ENCODE measurements around the gene EXOC1L.
A peak's percentile ranks its signal among the peaks of the same experiment; 100 is the strongest.
"Not testable (repeated sequence)": the region's sequence is repeated elsewhere in the genome, so short reads cannot be mapped to it uniquely, and the experiment has no call there.

Gene EXOC1L

DNA sequence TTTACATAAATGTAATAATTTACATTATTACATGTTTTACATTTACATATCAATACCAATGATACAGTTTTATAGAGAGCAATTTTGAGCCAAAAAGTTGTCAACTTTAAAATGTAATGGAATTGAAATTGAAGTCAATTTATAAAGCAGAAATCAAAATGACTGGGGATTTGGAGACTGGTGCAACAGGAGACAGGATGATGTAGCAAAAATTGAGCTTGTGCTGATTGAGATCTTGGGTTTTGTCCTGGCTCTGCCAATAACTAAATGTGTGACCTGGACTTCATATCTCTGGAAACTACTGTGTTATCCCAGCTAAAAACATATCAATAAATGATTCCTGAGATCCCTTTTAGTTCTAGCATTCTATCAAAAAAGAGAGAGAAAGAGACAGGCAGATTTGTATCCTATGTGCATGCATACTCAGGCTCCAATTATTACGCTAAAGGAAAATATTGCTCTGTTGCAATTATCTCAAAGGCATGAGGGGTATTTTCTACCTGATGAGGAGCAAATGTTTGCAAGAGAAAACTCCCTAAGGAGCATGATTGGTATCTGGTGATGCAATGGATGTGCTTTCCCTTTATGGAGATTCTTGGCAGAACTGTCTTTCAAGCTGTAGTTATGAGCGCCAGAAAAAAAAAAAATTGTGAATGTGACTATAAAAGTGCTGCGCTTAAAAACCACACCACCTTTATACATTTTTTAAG lies 14.7 kb downstream of the EXOC1L start:
- DNase-seq (ENCODE audit: low read depth, low spot score), result no peak
- Histone ChIP-seq H3K4me3 (ENCODE audit: low read length) (no peak overlapping the region), H3K36me3 (ENCODE audit: control insufficient read depth, insufficient read depth, low read length) (no peaks in the 10 kb centered on the region), H3K9me3 (ENCODE audit: control insufficient read depth, insufficient read depth, low read length) (no peaks in the 10 kb centered on the region), H3K4me1 (ENCODE audit: control insufficient read depth, insufficient read depth, low read length) (no peaks in the 10 kb centered on the region), H3K27me3 (ENCODE audit: control insufficient read depth, insufficient read depth, low read length) (no peaks in the 10 kb centered on the region), H3K27ac (ENCODE audit: low read length) (no peak overlapping the region)
- no CpG with 5 or more reads among the region's 3 CpGs for WGBS (ENCODE audit: insufficient coverage, insufficient read length)

- Histone ChIP-seq H3K27me3 (ENCODE audit: control insufficient read depth, insufficient read depth, low read length) (no peaks in the 10 kb centered on the region), H3K36me3 (ENCODE audit: control insufficient read depth, insufficient read depth, low read length) (no peaks in the 10 kb centered on the region), H3K27ac (ENCODE audit: low read length) (no peak overlapping the region), H3K4me3 (ENCODE audit: low read length) (no peak overlapping the region), H3K4me1 (ENCODE audit: control insufficient read depth, insufficient read depth, low read length) (0 out of 2 replicates have a peak, but pooled peaks cover 1% of the 10 kb centered on the region), H3K9me3 (ENCODE audit: control insufficient read depth, insufficient read depth, low read length) (no peaks in the 10 kb centered on the region)
- no peak for DNase-seq (ENCODE audit: low read depth, low spot score)
- WGBS (ENCODE audit: insufficient coverage, insufficient read length), result no CpG with 5 or more reads among the region's 1 CpG
Measured at GRCh38 chr4:55837903-55838302, 18.3 kb downstream of the EXOC1L start.

DNA sequence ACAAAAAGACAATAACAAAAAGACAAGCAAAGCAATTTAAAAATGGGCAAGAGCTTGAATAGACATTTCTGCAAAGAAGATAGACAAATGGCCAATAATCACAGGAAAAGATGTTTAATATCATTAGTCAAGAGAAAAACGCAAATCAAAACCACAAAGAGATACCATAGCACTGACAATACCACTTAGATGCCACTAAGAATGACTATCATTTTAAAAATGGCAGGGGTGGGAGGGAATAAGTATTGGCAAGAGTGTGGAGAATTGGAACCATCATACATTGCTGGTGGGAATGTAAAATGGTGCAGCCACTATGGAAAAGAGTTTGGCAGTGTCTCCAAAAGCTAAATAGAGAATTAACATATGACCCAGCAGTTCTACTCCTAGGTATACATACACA lies 18.8 kb downstream of the EXOC1L start:
- Histone ChIP-seq H3K4me3 (ENCODE audit: low read length) (no peak overlapping the region), H3K9me3 (ENCODE audit: control insufficient read depth, insufficient read depth, low read length) (no peaks in the 10 kb centered on the region), H3K36me3 (ENCODE audit: control insufficient read depth, insufficient read depth, low read length) (no peaks in the 10 kb centered on the region), H3K27ac (ENCODE audit: low read length) (no peak overlapping the region), H3K4me1 (ENCODE audit: control insufficient read depth, insufficient read depth, low read length) (0 out of 2 replicates have a peak, but pooled peaks cover 1% of the 10 kb centered on the region), H3K27me3 (ENCODE audit: control insufficient read depth, insufficient read depth, low read length) (no peaks in the 10 kb centered on the region)
- DNase-seq (ENCODE audit: low read depth, low spot score), result no peak
- no CpG with 5 or more reads among the region's 1 CpG for WGBS (ENCODE audit: insufficient coverage, insufficient read length)

- no peaks in the 10 kb centered on the region for H3K9me3 ChIP-seq (ENCODE audit: control insufficient read depth, insufficient read depth, low read length)
- 0 out of 2 replicates have a peak, but pooled peaks cover 1% of the 10 kb centered on the region for H3K4me1 ChIP-seq (ENCODE audit: control insufficient read depth, insufficient read depth, low read length)
- no peaks in the 10 kb centered on the region for H3K36me3 ChIP-seq (ENCODE audit: control insufficient read depth, insufficient read depth, low read length)
- H3K4me3 ChIP-seq (ENCODE audit: low read length), result no peak overlapping the region
- H3K27ac ChIP-seq (ENCODE audit: low read length), result no peak overlapping the region
- DNase-seq (ENCODE audit: low read depth, low spot score), result no peak
- H3K27me3 ChIP-seq (ENCODE audit: control insufficient read depth, insufficient read depth, low read length), result no peaks in the 10 kb centered on the region
Measured at GRCh38 chr4:55838952-55839351, 19.4 kb downstream of the EXOC1L start.

GRCh38 chr4:55840956-55841355 lies 21.4 kb downstream of the EXOC1L start:
- WGBS (ENCODE audit: insufficient coverage, insufficient read length), result no CpG with 5 or more reads among the region's 1 CpG
- H3K4me3 ChIP-seq (ENCODE audit: low read length), result no peak overlapping the region
- 0 out of 2 replicates have a peak, but pooled peaks cover 1% of the 10 kb centered on the region for H3K4me1 ChIP-seq (ENCODE audit: control insufficient read depth, insufficient read depth, low read length)

GRCh38 chr4:55841373-55842239 lies 22.0 kb downstream of the EXOC1L start:
- WGBS (ENCODE audit: insufficient coverage, insufficient read length), result no CpG with 5 or more reads among the region's 22 CpGs

More at GRCh38 chr4:55840956-55841355, 21.4 kb downstream of the EXOC1L start:
- Histone ChIP-seq H3K9me3 (ENCODE audit: control insufficient read depth, insufficient read depth, low read length) (no peaks in the 10 kb centered on the region), H3K27me3 (ENCODE audit: control insufficient read depth, insufficient read depth, low read length) (no peaks in the 10 kb centered on the region), H3K27ac (ENCODE audit: low read length) (no peak overlapping the region), H3K36me3 (ENCODE audit: control insufficient read depth, insufficient read depth, low read length) (no peaks in the 10 kb centered on the region)
- DNase-seq (ENCODE audit: low read depth, low spot score), result no peak

DNA sequence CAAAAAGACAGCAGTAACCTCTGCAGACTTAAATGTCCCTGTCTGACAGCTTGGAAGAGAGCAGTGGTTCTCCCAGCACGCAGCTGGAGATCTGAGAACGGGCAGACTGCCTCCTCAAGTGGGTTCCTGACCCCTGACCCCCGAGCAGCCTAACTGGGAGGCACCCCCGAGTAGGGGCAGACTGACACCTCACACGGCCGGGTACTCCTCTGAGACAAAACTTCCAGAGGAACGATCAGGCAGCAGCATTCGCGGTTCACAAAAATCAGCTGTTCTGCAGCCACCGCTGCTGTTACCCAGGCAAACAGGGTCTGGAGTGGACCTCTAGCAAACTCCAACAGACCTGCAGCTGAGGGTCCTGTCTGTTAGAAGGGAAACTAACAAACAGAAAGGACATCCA lies 22.7 kb downstream of the EXOC1L start:
- no CpG with 5 or more reads among the region's 10 CpGs for WGBS (ENCODE audit: insufficient coverage, insufficient read length)
- not testable (repeated sequence) for H3K36me3 ChIP-seq (ENCODE audit: control insufficient read depth, insufficient read depth, low read length); DNase-seq (ENCODE audit: low read depth, low spot score); H3K27me3 ChIP-seq (ENCODE audit: control insufficient read depth, insufficient read depth, low read length); H3K27ac ChIP-seq (ENCODE audit: low read length); H3K4me1 ChIP-seq (ENCODE audit: control insufficient read depth, insufficient read depth, low read length); H3K9me3 ChIP-seq (ENCODE audit: control insufficient read depth, insufficient read depth, low read length); H3K4me3 ChIP-seq (ENCODE audit: low read length)

More at GRCh38 chr4:55841373-55842239, 22.0 kb downstream of the EXOC1L start:
- H3K9me3 ChIP-seq (ENCODE audit: control insufficient read depth, insufficient read depth, low read length); H3K36me3 ChIP-seq (ENCODE audit: control insufficient read depth, insufficient read depth, low read length); H3K4me1 ChIP-seq (ENCODE audit: control insufficient read depth, insufficient read depth, low read length); DNase-seq (ENCODE audit: low read depth, low spot score); H3K27me3 ChIP-seq (ENCODE audit: control insufficient read depth, insufficient read depth, low read length); H3K27ac ChIP-seq (ENCODE audit: low read length): not testable (repeated sequence)
- H3K4me3 ChIP-seq (ENCODE audit: low read length), result peak overlapping the region; percentile 2; the same call in 1 of the 2 replicates

GRCh38 chr4:55849724-55850123 lies 30.1 kb downstream of the EXOC1L start:
- H3K27ac ChIP-seq (ENCODE audit: low read length), result no peak overlapping the region
- no peak overlapping the region for H3K4me3 ChIP-seq (ENCODE audit: low read length)
- H3K36me3 ChIP-seq (ENCODE audit: control insufficient read depth, insufficient read depth, low read length), result no peaks in the 10 kb centered on the region
- no peaks in the 10 kb centered on the region for H3K9me3 ChIP-seq (ENCODE audit: control insufficient read depth, insufficient read depth, low read length)
- DNase-seq (ENCODE audit: low read depth, low spot score), result no peak
- peaks cover 1% of the 10 kb centered on the region; the same call in 1 of the 2 replicates for H3K4me1 ChIP-seq (ENCODE audit: control insufficient read depth, insufficient read depth, low read length)
- no peaks in the 10 kb centered on the region for H3K27me3 ChIP-seq (ENCODE audit: control insufficient read depth, insufficient read depth, low read length)
- no CpG with 5 or more reads among the region's 9 CpGs for WGBS (ENCODE audit: insufficient coverage, insufficient read length)

DNA sequence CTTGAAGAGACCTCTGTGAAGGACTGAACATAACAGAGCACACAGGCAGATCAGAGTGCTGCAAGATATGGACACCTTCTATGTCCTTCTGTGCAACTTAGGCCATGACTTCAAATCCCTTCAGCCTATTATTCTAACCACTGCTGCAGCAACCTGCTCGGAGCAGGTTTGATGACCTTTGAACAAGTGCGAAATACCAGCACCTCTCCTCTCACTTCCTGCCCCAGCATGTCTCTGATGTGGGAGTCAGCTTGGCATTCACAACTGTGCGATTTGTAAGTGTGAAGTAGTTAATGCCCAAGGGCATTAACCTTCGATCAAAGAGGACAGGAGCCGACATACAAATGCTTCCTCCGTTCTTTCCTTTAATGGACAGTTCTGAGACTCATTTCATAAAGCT lies 32.3 kb downstream of the EXOC1L start:
- no peak overlapping the region for H3K27ac ChIP-seq (ENCODE audit: low read length)

GRCh38 chr4:55853484-55854046 lies 34.0 kb downstream of the EXOC1L start, which contains the start of gene EXOC1:
TSS of gene EXOC1 (plus strand) at chr4:55853648. CDS start at chr4:55858324, 4,676 bp downstream.
- peak; percentile 87 for DNase-seq (ENCODE audit: low read depth, low spot score)
- no peaks in the 10 kb centered on the region for H3K27me3 ChIP-seq (ENCODE audit: control insufficient read depth, insufficient read depth, low read length)
- H3K4me3 ChIP-seq (ENCODE audit: low read length), result peak within 1 kb of the TSS; percentile 94

More for the DNA sequence above, 32.3 kb downstream of the EXOC1L start:
- Histone ChIP-seq H3K4me3 (ENCODE audit: low read length) (no peak overlapping the region), H3K27me3 (ENCODE audit: control insufficient read depth, insufficient read depth, low read length) (no peaks in the 10 kb centered on the region), H3K36me3 (ENCODE audit: control insufficient read depth, insufficient read depth, low read length) (no peaks in the 10 kb centered on the region), H3K9me3 (ENCODE audit: control insufficient read depth, insufficient read depth, low read length) (no peaks in the 10 kb centered on the region), H3K4me1 (ENCODE audit: control insufficient read depth, insufficient read depth, low read length) (peaks cover 1% of the 10 kb centered on the region; the same call in 1 of the 2 replicates)
- WGBS (ENCODE audit: insufficient coverage, insufficient read length), result no CpG with 5 or more reads among the region's 6 CpGs
- no peak for DNase-seq (ENCODE audit: low read depth, low spot score)

More at GRCh38 chr4:55853484-55854046, 34.0 kb downstream of the EXOC1L start, which contains the start of gene EXOC1:
- Histone ChIP-seq H3K36me3 (ENCODE audit: control insufficient read depth, insufficient read depth, low read length) (no peaks in the 10 kb centered on the region), H3K27ac (ENCODE audit: low read length) (no peak within 1 kb of the TSS), H3K4me1 (ENCODE audit: control insufficient read depth, insufficient read depth, low read length) (peaks cover 1% of the 10 kb centered on the region; the same call in 1 of the 2 replicates), H3K9me3 (ENCODE audit: control insufficient read depth, insufficient read depth, low read length) (no peaks in the 10 kb centered on the region)
- WGBS (ENCODE audit: insufficient coverage, insufficient read length), result no CpG with 5 or more reads among the region's 50 CpGs
